A673 (cell line): ENCODE results near the gene BEND6. TPM values are rescaled to one million over a fixed set of nuclear protein-coding genes. Genes with fewer than 3 reads are reported as not detected.

Source experiments
- BruUV-seq: library from RNA; stranded (reverse); fragments of 400-500 nt; replicated peaks from 2 replicates; lab custom pipeline; 2021; lab: Mats Ljungman, UMichigan
- CTCF ChIA-PET: fragments of 300-600 bp; sonication (Branson Sonifier 250); formaldehyde crosslinking; loops from one replicate; lab custom pipeline; 2022; ENCODE audit warnings: antibody characterized with exemption; lab: Charles Lee
- POLR2A ChIA-PET: fragments of 300-600 bp; sonication (Branson Sonifier 250); formaldehyde crosslinking; loops from one replicate; lab custom pipeline; 2022; ENCODE audit warnings: antibody characterized with exemption; ENCODE audit not compliant: low non-redundant PET; lab: Charles Lee
- DNase-seq: peaks from one replicate; pipeline ENCODE4 v3.0.0-alpha.2; 2015; ENCODE audit warnings: low spot score
- H3K27ac ChIP-seq: fragments of 200-600 bp; sonication (generic); 2 replicates; pipeline ENCODE4 v1.5.1; 2016; ENCODE audit warnings: mixed run types, low read depth, mild to moderate bottlenecking, mixed read lengths, antibody characterized with exemption, low read length; ENCODE audit not compliant: poor library complexity, severe bottlenecking
- H3K27me3 ChIP-seq: fragments of 200-600 bp; sonication (generic); replicated peaks from 2 replicates; pipeline ENCODE4 v1.6.1; 2017; ENCODE audit warnings: mixed run types, low read depth, mild to moderate bottlenecking, mixed read lengths, antibody characterized with exemption, low read length; ENCODE audit not compliant: insufficient read depth, poor library complexity
- H3K36me3 ChIP-seq: fragments of 200-600 bp; sonication (generic); 2 replicates; pipeline ENCODE4 v1.6.1; 2016; ENCODE audit warnings: mixed run types, mild to moderate bottlenecking, mixed read lengths, antibody characterized with exemption, low read length; ENCODE audit not compliant: insufficient read depth, poor library complexity, severe bottlenecking
- H3K4me1 ChIP-seq: fragments of 200-600 bp; sonication (generic); 2 replicates; pipeline ENCODE4 v1.6.1; 2017; ENCODE audit warnings: mixed run types, mild to moderate bottlenecking, mixed read lengths, antibody characterized with exemption, low read length; ENCODE audit not compliant: insufficient read depth, poor library complexity, severe bottlenecking
- H3K4me3 ChIP-seq: fragments of 200-600 bp; sonication (generic); 2 replicates; pipeline ENCODE4 v1.5.1; 2016; ENCODE audit warnings: low read depth, mixed run types, mild to moderate bottlenecking, mixed read lengths, low read length; ENCODE audit not compliant: poor library complexity, severe bottlenecking
- H3K9me3 ChIP-seq: fragments of 200-600 bp; sonication (generic); 2 replicates; pipeline ENCODE4 v1.6.1; 2016; ENCODE audit warnings: mixed run types, low read depth, mild to moderate bottlenecking, mixed read lengths, antibody characterized with exemption, low read length; ENCODE audit not compliant: poor library complexity, severe bottlenecking
- CTCF ChIP-seq: fragments of 300-800, 200-600 bp; sonication (generic); conservative IDR thresholded peaks from 2 replicates; pipeline ENCODE4 v1.5.1; 2017; ENCODE audit warnings: low read depth, mild to moderate bottlenecking, antibody characterized with exemption, low read length, moderate library complexity, mixed read lengths
- EZH2 ChIP-seq: fragments of 200-600 bp; sonication (generic); IDR thresholded peaks from 2 replicates; pipeline ENCODE4 v1.6.1; 2017; ENCODE audit warnings: borderline replicate concordance, low read depth, mild to moderate bottlenecking, mixed read lengths, antibody characterized with exemption, low read length; ENCODE audit not compliant: poor library complexity, severe bottlenecking
- intact Hi-C: fragments of 100-400 bp; cut with micrococcal nuclease; formaldehyde crosslinking; loops from one replicate; pipeline ENCODE4 v1.10.0; 2022; ENCODE audit not compliant: unreplicated experiment
- total RNA-seq: library from RNA; stranded (reverse); gene quantifications from 2 replicates; pipeline ENCODE4 v1.2.3, GENCODE V29; 2021

The BEND6 gene
- total RNA-seq, 1 experiment from 2014 or later: 5.3 TPM

GRCh38 chr6:56914798-56915658 is 39.9 kb upstream of the BEND6 start:
- Histone ChIP-seq H3K4me3 (no peak overlapping the region), H3K36me3 (no peaks in the 10 kb centered on the region), H3K27ac (no peak overlapping the region), H3K4me1 (no peaks in the 10 kb centered on the region), H3K9me3 (no peaks in the 10 kb centered on the region), H3K27me3 (no peaks in the 10 kb centered on the region)
- ChIA-PET POLR2A (no interaction called here), CTCF (interaction anchor here (0.9 kb wide), 1 partner anchor 10 kb away, joined by 5 read pairs; no protein-coding TSS in a partner anchor)
- TF ChIP-seq CTCF (no peak), EZH2 (no peak)
- BruUV-seq: no TSS peak
- no peak for DNase-seq
- intact Hi-C loops: no loop called here

- ChIA-PET POLR2A (no interaction called here), CTCF (no interaction called here)
- Histone ChIP-seq H3K9me3 (no peaks in the 10 kb centered on the region), H3K4me3 (no peak overlapping the region), H3K36me3 (no peaks in the 10 kb centered on the region), H3K27me3 (no peaks in the 10 kb centered on the region), H3K4me1 (no peaks in the 10 kb centered on the region), H3K27ac (no peak overlapping the region)
- intact Hi-C loops: no loop called here
- TF ChIP-seq CTCF: no peak
- TF ChIP-seq EZH2: no peak
- BruUV-seq: no TSS peak
- DNase-seq: no peak
Observed at GRCh38 chr6:56915832-56916231, 39.1 kb upstream of the BEND6 start.

GRCh38 chr6:56916849-56917551 is 37.9 kb upstream of the BEND6 start:
- no peaks in the 10 kb centered on the region for H3K4me1 ChIP-seq
- no peak overlapping the region for H3K4me3 ChIP-seq
- POLR2A ChIA-PET: no interaction called here
- no peak for DNase-seq
- H3K9me3 ChIP-seq: no peaks in the 10 kb centered on the region
- no peaks in the 10 kb centered on the region for H3K27me3 ChIP-seq
- intact Hi-C loops: no loop called here
- H3K36me3 ChIP-seq: no peaks in the 10 kb centered on the region
- no TSS peak for BruUV-seq
- CTCF ChIA-PET: interaction anchor here (0.7 kb wide), 1 partner anchor 404 kb away, joined by 8 read pairs; no protein-coding TSS in a partner anchor
- TF ChIP-seq EZH2: no peak
- TF ChIP-seq CTCF: no peak
- H3K27ac ChIP-seq: no peak overlapping the region
